ENCODE results near the gene IL18RAP.

IL18RAP gene

GRCh38 chr2:102484310-102485061 lies 61.5 kb downstream of the IL18RAP start:
- H3K27ac ChIP-seq (ENCODE audit: low read depth, low read length) = no peak overlapping the region
- no peaks in the 10 kb centered on the region for H3K9me2 ChIP-seq (replicated peaks; ENCODE audit: control insufficient read depth, low read length)
- H3K4me3 ChIP-seq (ENCODE audit: low read length) = no peak overlapping the region
- H4K20me1 ChIP-seq (ENCODE audit: control insufficient read depth, insufficient read depth, low read depth, low read length) = no peaks in the 10 kb centered on the region
- no peaks in the 10 kb centered on the region for H3K4me1 ChIP-seq (ENCODE audit: control insufficient read depth, low read length)
- H3K79me2 ChIP-seq (ENCODE audit: control insufficient read depth, low read length) = no peaks in the 10 kb centered on the region
- TF ChIP-seq EZH2phosphoT487 (IDR thresholded peaks at IDR 0.05; ENCODE audit: borderline replicate concordance, low read length) = no peak
- no peak for TF ChIP-seq CTCF (IDR thresholded peaks at IDR 0.05; ENCODE audit: low read depth, low read length, poor library complexity, severe bottlenecking)
- H3F3A ChIP-seq (ENCODE audit: control insufficient read depth, insufficient read depth) = no peaks in the 10 kb centered on the region
- no peaks in the 10 kb centered on the region for H3K9me3 ChIP-seq (ENCODE audit: control insufficient read depth, insufficient read depth, low read length)
- H3K36me3 ChIP-seq (ENCODE audit: control insufficient read depth, low read length) = no peaks in the 10 kb centered on the region
- H3K27me3 ChIP-seq (ENCODE audit: control insufficient read depth, low read length) = no peaks in the 10 kb centered on the region
- H3K4me2 ChIP-seq (ENCODE audit: low read length) = no peak overlapping the region

GRCh38 chr2:102485147-102485785 lies 62.3 kb downstream of the IL18RAP start:
- TF ChIP-seq CTCF (IDR thresholded peaks at IDR 0.05; ENCODE audit: low read depth, low read length, poor library complexity, severe bottlenecking) (no peak), EZH2phosphoT487 (IDR thresholded peaks at IDR 0.05; ENCODE audit: borderline replicate concordance, low read length) (no peak)
- Histone ChIP-seq H4K20me1 (ENCODE audit: control insufficient read depth, insufficient read depth, low read depth, low read length) (no peaks in the 10 kb centered on the region), H3K27me3 (ENCODE audit: control insufficient read depth, low read length) (no peaks in the 10 kb centered on the region), H3K79me2 (ENCODE audit: control insufficient read depth, low read length) (no peaks in the 10 kb centered on the region), H3K4me2 (ENCODE audit: low read length) (no peak overlapping the region), H3K36me3 (ENCODE audit: control insufficient read depth, low read length) (no peaks in the 10 kb centered on the region), H3K9me2 (replicated peaks; ENCODE audit: control insufficient read depth, low read length) (no peaks in the 10 kb centered on the region), H3F3A (ENCODE audit: control insufficient read depth, insufficient read depth) (no peaks in the 10 kb centered on the region), H3K4me1 (ENCODE audit: control insufficient read depth, low read length) (no peaks in the 10 kb centered on the region), H3K9me3 (ENCODE audit: control insufficient read depth, insufficient read depth, low read length) (no peaks in the 10 kb centered on the region), H3K27ac (ENCODE audit: low read depth, low read length) (no peak overlapping the region), H3K4me3 (ENCODE audit: low read length) (no peak overlapping the region)

GRCh38 chr2:102486941-102487702 lies 64.2 kb downstream of the IL18RAP start:
- H4K20me1 ChIP-seq (ENCODE audit: control insufficient read depth, insufficient read depth, low read depth, low read length) = no peaks in the 10 kb centered on the region
- no peaks in the 10 kb centered on the region for H3F3A ChIP-seq (ENCODE audit: control insufficient read depth, insufficient read depth)
- no peaks in the 10 kb centered on the region for H3K36me3 ChIP-seq (ENCODE audit: control insufficient read depth, low read length)
- H3K4me1 ChIP-seq (ENCODE audit: control insufficient read depth, low read length) = no peaks in the 10 kb centered on the region
- TF ChIP-seq EZH2phosphoT487 (IDR thresholded peaks at IDR 0.05; ENCODE audit: borderline replicate concordance, low read length) = no peak
- TF ChIP-seq CTCF (IDR thresholded peaks at IDR 0.05; ENCODE audit: low read depth, low read length, poor library complexity, severe bottlenecking) = no peak
- no peaks in the 10 kb centered on the region for H3K79me2 ChIP-seq (ENCODE audit: control insufficient read depth, low read length)
- H3K9me2 ChIP-seq (replicated peaks; ENCODE audit: control insufficient read depth, low read length) = no peaks in the 10 kb centered on the region
- H3K27me3 ChIP-seq (ENCODE audit: control insufficient read depth, low read length) = no peaks in the 10 kb centered on the region
- H3K4me2 ChIP-seq (ENCODE audit: low read length) = no peak overlapping the region
- H3K4me3 ChIP-seq (ENCODE audit: low read length) = no peak overlapping the region
- H3K27ac ChIP-seq (ENCODE audit: low read depth, low read length) = no peak overlapping the region
- no peaks in the 10 kb centered on the region for H3K9me3 ChIP-seq (ENCODE audit: control insufficient read depth, insufficient read depth, low read length)
